ENCODE data around the gene GLRX5.

Gene GLRX5

DNA sequence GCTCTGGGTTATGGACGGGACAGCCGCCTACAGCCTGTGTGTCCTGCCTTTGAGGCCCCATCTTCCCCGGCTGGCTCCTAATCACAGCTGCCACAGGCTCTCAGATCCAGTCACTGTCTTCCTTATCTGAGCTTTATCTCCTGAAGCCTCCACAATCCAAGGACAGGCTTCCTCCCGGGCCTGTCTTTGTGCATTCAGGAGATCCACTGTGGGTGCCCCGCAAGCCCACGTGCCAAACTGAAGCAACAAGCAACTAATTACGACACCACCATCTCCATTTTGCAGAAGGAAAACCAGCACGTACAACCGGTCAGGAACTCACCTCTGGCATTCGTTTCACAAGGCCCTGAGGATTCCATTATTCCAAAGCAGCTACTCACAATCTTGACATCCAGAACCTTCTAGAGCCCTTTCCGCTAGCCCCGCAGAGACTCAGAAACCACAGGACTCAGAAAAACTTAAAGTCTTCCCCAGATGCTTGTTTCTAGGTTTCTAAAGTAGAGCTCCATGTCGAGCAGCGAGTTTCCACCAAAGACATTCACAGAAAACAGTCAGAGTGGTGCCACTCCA is 32.4 kb upstream of the GLRX5 start:
- no peak overlapping the region for H3K27ac ChIP-seq

DNA sequence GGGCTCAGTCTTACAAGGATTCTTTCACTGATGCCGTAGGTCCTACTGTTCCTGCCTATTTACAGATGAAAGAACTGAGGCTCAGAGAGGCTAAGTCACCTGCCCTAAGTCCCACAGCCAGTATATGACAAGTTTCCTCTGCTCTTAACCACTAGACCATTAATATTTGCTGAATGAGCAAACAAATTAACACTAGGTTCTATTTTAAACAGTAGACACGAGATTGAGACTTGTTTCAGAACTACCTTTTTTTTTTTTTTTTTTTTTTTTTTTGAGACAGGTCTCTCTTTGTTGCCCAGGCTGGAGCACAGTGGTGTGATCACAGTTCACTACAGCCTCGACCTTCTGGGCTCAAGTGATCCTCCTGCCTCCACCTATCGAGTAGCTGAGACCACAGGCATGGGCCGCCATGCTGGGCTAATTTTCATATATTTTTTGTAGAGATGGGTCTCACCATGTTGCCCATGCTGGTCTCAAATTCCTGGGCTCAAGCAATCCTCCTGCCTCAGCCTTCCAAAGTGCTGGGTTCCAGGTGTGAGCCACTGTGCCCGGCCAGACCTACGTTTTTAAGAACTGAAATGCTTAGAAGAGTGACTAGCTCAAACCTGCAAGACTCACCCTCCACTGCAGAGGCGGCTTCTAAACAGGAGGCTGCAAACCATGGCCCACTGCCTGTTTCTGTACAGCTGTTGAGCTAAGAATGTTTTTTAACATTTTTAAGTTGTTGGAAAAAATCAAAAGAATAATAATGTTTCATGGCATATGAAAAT is 31.3 kb upstream of the GLRX5 start:
- no peaks in the 10 kb centered on the region for H3K9me3 ChIP-seq (ENCODE audit: control insufficient read depth, low read length)
- TF ChIP-seq, protein P1, sequence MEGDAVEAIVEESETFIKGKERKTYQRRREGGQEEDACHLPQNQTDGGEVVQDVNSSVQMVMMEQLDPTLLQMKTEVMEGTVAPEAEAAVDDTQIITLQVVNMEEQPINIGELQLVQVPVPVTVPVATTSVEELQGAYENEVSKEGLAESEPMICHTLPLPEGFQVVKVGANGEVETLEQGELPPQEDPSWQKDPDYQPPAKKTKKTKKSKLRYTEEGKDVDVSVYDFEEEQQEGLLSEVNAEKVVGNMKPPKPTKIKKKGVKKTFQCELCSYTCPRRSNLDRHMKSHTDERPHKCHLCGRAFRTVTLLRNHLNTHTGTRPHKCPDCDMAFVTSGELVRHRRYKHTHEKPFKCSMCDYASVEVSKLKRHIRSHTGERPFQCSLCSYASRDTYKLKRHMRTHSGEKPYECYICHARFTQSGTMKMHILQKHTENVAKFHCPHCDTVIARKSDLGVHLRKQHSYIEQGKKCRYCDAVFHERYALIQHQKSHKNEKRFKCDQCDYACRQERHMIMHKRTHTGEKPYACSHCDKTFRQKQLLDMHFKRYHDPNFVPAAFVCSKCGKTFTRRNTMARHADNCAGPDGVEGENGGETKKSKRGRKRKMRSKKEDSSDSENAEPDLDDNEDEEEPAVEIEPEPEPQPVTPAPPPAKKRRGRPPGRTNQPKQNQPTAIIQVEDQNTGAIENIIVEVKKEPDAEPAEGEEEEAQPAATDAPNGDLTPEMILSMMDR (IDR thresholded peaks at IDR 0.05) = no peak
- no peak overlapping the region for H2AFZ ChIP-seq
- H3K4me3 ChIP-seq (ENCODE audit: low read depth, low read length) = no peak overlapping the region
- no peaks in the 10 kb centered on the region for H3K36me3 ChIP-seq (ENCODE audit: control insufficient read depth, insufficient read depth, low read length)
- no peaks in the 10 kb centered on the region for H3K4me1 ChIP-seq
- H3K27ac ChIP-seq = no peak overlapping the region
- no peaks in the 10 kb centered on the region for H3K27me3 ChIP-seq (ENCODE audit: control insufficient read depth, insufficient read depth, low read length)
- H3K9ac ChIP-seq = no peak overlapping the region
- H3K4me2 ChIP-seq (ENCODE audit: low read length) = no peak overlapping the region
- H3K79me2 ChIP-seq = no peaks in the 10 kb centered on the region

More for the DNA sequence above, 32.4 kb upstream of the GLRX5 start:
- TF ChIP-seq, protein P1 (IDR thresholded peaks at IDR 0.05) = no peak
- H3K36me3 ChIP-seq (ENCODE audit: control insufficient read depth, insufficient read depth, low read length) = no peaks in the 10 kb centered on the region
- H3K79me2 ChIP-seq = no peaks in the 10 kb centered on the region
- no peaks in the 10 kb centered on the region for H3K27me3 ChIP-seq (ENCODE audit: control insufficient read depth, insufficient read depth, low read length)
- no peaks in the 10 kb centered on the region for H3K4me1 ChIP-seq
- H3K9ac ChIP-seq = no peak overlapping the region
- no peaks in the 10 kb centered on the region for H3K9me3 ChIP-seq (ENCODE audit: control insufficient read depth, low read length)
- H3K4me2 ChIP-seq (ENCODE audit: low read length) = no peak overlapping the region
- H3K4me3 ChIP-seq (ENCODE audit: low read depth, low read length) = no peak overlapping the region
- H2AFZ ChIP-seq = no peak overlapping the region

DNA sequence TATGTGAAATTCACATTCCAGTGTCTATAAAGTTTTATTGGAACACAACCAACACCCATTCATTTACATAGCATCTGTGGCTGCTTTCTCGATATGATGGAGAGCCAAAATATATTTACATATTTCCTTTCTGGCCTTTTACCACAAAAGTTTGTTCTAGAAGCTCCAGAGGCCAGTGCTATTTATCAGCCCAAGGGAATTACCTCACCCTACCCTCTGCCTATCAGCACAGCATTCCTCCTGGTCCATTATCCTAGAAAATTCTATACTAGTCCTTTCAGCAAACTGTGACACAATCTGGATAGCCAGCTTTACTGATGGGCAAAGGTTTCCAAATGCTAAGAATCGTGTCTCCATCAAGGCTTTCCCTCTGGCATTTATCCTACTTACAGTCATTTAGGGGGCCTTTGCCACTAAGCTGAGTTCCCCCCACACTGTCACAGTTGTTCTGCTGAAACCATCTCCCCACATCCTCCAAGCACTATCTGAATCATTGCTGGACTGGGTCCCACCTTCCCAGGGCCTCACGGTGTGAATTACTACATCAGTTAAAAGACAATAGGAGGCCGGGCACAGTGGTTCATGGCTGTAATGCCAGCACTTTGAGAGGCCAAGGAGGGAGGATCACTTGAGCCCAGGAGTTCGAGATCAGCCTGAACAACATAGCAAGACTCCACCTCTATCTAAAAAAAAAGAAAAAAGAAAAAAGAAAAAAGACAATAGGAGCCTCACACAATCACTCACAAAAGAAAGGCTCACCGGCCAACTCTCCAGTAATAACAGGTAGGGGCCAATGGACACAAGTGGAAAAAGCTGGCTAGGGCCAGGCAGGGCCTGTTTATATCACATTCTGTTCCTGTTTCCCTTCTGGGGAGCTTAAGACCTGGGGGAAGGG is 30.5 kb upstream of the GLRX5 start:
- TF ChIP-seq, protein P1 (IDR thresholded peaks at IDR 0.05) = no peak
- Histone ChIP-seq H3K4me2 (ENCODE audit: low read length) (no peak overlapping the region), H2AFZ (no peak overlapping the region), H3K79me2 (no peaks in the 10 kb centered on the region), H3K36me3 (ENCODE audit: control insufficient read depth, insufficient read depth, low read length) (no peaks in the 10 kb centered on the region), H3K27ac (no peak overlapping the region), H3K27me3 (ENCODE audit: control insufficient read depth, insufficient read depth, low read length) (no peaks in the 10 kb centered on the region), H3K9me3 (ENCODE audit: control insufficient read depth, low read length) (no peaks in the 10 kb centered on the region), H3K4me3 (ENCODE audit: low read depth, low read length) (no peak overlapping the region), H3K4me1 (no peaks in the 10 kb centered on the region), H3K9ac (no peak overlapping the region)

DNA sequence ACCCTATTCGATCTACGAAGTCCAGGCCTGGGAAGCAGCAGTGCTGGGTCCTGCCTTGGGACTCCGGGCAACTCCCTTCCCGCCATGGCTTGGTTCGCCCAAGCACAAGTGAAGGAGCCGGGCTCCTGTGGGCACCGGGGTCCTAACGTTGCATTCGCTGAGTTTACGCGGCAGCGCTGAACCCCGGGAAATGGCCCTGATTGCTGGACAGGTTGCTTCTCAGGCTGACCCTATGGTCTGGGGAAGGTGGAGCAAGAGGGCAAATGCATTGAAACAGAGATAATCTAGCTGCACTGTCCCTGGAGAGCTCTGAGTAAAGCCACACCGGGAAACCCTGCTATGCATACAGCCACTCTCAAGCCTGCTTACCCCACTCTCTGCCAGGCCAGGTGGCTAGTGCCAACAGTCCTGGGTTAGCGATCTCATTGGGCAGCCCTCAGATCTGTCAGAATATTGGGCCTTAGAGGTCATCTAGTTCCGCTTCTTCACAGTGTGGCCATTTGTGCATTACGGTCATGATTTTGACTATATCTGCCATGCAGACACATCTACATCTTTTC is 29.7 kb upstream of the GLRX5 start:
- Histone ChIP-seq H3K36me3 (ENCODE audit: control insufficient read depth, insufficient read depth, low read length) (no peaks in the 10 kb centered on the region), H3K4me1 (no peaks in the 10 kb centered on the region), H2AFZ (no peak overlapping the region), H3K79me2 (peaks cover 2% of the 10 kb centered on the region), H3K27me3 (ENCODE audit: control insufficient read depth, insufficient read depth, low read length) (no peaks in the 10 kb centered on the region), H3K27ac (no peak overlapping the region), H3K4me3 (ENCODE audit: low read depth, low read length) (no peak overlapping the region), H3K4me2 (ENCODE audit: low read length) (no peak overlapping the region), H3K9ac (no peak overlapping the region), H3K9me3 (ENCODE audit: control insufficient read depth, low read length) (no peaks in the 10 kb centered on the region)
- TF ChIP-seq, protein P1 (IDR thresholded peaks at IDR 0.05) = no peak

Data from parathyroid adenoma (tissue), 2 donors.